ENCODE measurements around the gene CALR.

- TF ChIP-seq CTCF (IDR thresholded peaks at IDR 0.05; ENCODE audit: insufficient read depth, low read length) (no peak), POLR2AphosphoS5 (IDR thresholded peaks at IDR 0.05; ENCODE audit: low read depth) (no peak)
Observed at GRCh38 chr19:12940897-12941296, 2.5 kb downstream of the CALR start.

All from HL-60 (cell line).